ENCODE data around the gene ARL16. TPM values are rescaled to one million over a fixed set of nuclear protein-coding genes. Genes with fewer than 3 reads are reported as not detected.
A peak's percentile ranks its signal among the peaks of the same experiment; 100 is the strongest.

ARL16 gene
- polyA plus RNA-seq, 1 experiment: 44.7 TPM

GRCh38 chr17:81640011-81640410 lies 43.6 kb downstream of the ARL16 start:
- Histone ChIP-seq H3K27me3 (ENCODE audit: control insufficient read depth, insufficient read depth, low read length) (no peaks in the 10 kb centered on the region), H3K9me3 (ENCODE audit: control insufficient read depth, insufficient read depth, low read length) (no peaks in the 10 kb centered on the region), H3K4me3 (ENCODE audit: low read depth, low read length) (no peak overlapping the region), H3K27ac (ENCODE audit: low read depth, low read length) (no peak overlapping the region)
- no peak for TF ChIP-seq CTCF (IDR thresholded peaks at IDR 0.05; ENCODE audit: low read depth, low read length)
- ChIA-PET POLR2A (no interaction called here), CTCF (no interaction called here)
- no peak for DNase-seq (ENCODE audit: low read depth, low spot score)

- POLR2A ChIA-PET: interaction anchor here (0.7 kb wide), 2 partner anchors 28 to 175 kb away, joined by 3 to 4 read pairs; partner anchors contain the start of genes CCDC137 and OXLD1
- no peak for TF ChIP-seq CTCF (IDR thresholded peaks at IDR 0.05; ENCODE audit: low read depth, low read length)
- CTCF ChIA-PET: no interaction called here
- DNase-seq (ENCODE audit: low read depth, low spot score): no peak
- Histone ChIP-seq H3K4me3 (ENCODE audit: low read depth, low read length) (no peak overlapping the region), H3K27ac (ENCODE audit: low read depth, low read length) (no peak overlapping the region), H3K27me3 (ENCODE audit: control insufficient read depth, insufficient read depth, low read length) (no peaks in the 10 kb centered on the region), H3K9me3 (ENCODE audit: control insufficient read depth, insufficient read depth, low read length) (no peaks in the 10 kb centered on the region)
Measured at GRCh38 chr17:81638683-81639082, 44.9 kb downstream of the ARL16 start.

GRCh38 chr17:81636505-81637288 lies 46.9 kb downstream of the ARL16 start, which contains the start of the genes NPLOC4 and TSPAN10:
TSS of gene NPLOC4 (minus strand) at chr17:81637112. CDS start at chr17:81636930, 182 bp downstream.
TSS of gene TSPAN10 (plus strand) at chr17:81637196. CDS start at chr17:81642413, 5,217 bp downstream.
- Histone ChIP-seq H3K27me3 (ENCODE audit: control insufficient read depth, insufficient read depth, low read length) (no peaks in the 10 kb centered on the region), H3K4me3 (ENCODE audit: low read depth, low read length) (peak within 1 kb of the TSS; percentile 96), H3K27ac (ENCODE audit: low read depth, low read length) (peak within 1 kb of the TSS; percentile 89), H3K9me3 (ENCODE audit: control insufficient read depth, insufficient read depth, low read length) (no peaks in the 10 kb centered on the region)
- ChIA-PET POLR2A (interaction anchor here (0.6 to 1.4 kb wide), 3 partner anchors 21 to 47 kb away, joined by 3 to 8 read pairs (median 4); partner anchors contain the start of genes ARL16 and HGS), CTCF (no interaction called here)
- no peak for TF ChIP-seq CTCF (IDR thresholded peaks at IDR 0.05; ENCODE audit: low read depth, low read length)
- peak; percentile 63 for DNase-seq (ENCODE audit: low read depth, low spot score)

GRCh38 chr17:81635973-81636504 lies 47.6 kb downstream of the ARL16 start:
- no peak for DNase-seq (ENCODE audit: low read depth, low spot score)
- no peaks in the 10 kb centered on the region for H3K9me3 ChIP-seq (ENCODE audit: control insufficient read depth, insufficient read depth, low read length)
- H3K4me3 ChIP-seq (ENCODE audit: low read depth, low read length): peak overlapping the region; percentile 96
- peak overlapping the region; percentile 89 for H3K27ac ChIP-seq (ENCODE audit: low read depth, low read length)
- H3K27me3 ChIP-seq (ENCODE audit: control insufficient read depth, insufficient read depth, low read length): no peaks in the 10 kb centered on the region
- ChIA-PET CTCF (no interaction called here), POLR2A (interaction anchor here (1.2 to 1.4 kb wide), 2 partner anchors 29 to 48 kb away, joined by 4 to 8 read pairs; partner anchors contain the start of genes ARL16 and HGS)
- no peak for TF ChIP-seq CTCF (IDR thresholded peaks at IDR 0.05; ENCODE audit: low read depth, low read length)

- CTCF ChIA-PET: no interaction called here
- Histone ChIP-seq H3K9me3 (ENCODE audit: control insufficient read depth, insufficient read depth, low read length) (no peaks in the 10 kb centered on the region), H3K27me3 (ENCODE audit: control insufficient read depth, insufficient read depth, low read length) (no peaks in the 10 kb centered on the region), H3K4me3 (ENCODE audit: low read depth, low read length) (peak overlapping the region; percentile 96), H3K27ac (ENCODE audit: low read depth, low read length) (no peak overlapping the region)
- POLR2A ChIA-PET: no interaction called here
- DNase-seq (ENCODE audit: low read depth, low spot score): no peak
- TF ChIP-seq CTCF (IDR thresholded peaks at IDR 0.05; ENCODE audit: low read depth, low read length): no peak
Measured at GRCh38 chr17:81635431-81635830, 48.2 kb downstream of the ARL16 start.

All from AG04450 (cell line).